GM12873 (cell line): ENCODE data around the gene ZBTB1.

Source experiments
- TF ChIP-seq, protein P1 (sequence below): IDR thresholded peaks from 2 replicates; pipeline ENCODE4 v1.5.1; 2012; ENCODE audit warnings: low read depth, mild to moderate bottlenecking, moderate library complexity, low read length, control low read depth; ENCODE audit not compliant: insufficient read depth; ENCODE audit errors: missing control alignments

The ZBTB1 gene

DNA sequence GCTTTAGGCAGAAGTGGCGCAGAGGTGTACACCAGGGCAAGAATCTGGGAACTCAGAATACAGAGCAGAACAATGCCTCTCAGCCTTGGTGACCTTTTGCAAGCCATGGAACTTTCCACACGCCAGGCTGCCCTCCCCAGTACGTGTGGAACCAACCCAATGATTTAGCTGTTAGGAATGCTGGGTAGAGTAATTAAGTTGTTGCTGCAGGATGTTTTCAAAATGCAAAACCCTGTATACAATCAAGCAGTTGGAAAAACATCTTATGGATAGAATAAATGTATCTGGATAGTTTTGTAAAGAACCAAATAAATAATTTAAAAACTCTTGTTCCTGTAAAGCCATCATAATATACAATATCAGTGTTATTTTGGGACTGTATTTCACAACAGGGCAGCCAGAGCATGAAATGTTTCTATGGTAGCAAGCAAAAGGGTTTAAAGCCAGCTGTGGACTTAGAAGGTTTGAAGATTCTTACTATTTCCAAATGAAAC, 64.6 kb downstream of the ZBTB1 start:
- TF ChIP-seq, protein P1, sequence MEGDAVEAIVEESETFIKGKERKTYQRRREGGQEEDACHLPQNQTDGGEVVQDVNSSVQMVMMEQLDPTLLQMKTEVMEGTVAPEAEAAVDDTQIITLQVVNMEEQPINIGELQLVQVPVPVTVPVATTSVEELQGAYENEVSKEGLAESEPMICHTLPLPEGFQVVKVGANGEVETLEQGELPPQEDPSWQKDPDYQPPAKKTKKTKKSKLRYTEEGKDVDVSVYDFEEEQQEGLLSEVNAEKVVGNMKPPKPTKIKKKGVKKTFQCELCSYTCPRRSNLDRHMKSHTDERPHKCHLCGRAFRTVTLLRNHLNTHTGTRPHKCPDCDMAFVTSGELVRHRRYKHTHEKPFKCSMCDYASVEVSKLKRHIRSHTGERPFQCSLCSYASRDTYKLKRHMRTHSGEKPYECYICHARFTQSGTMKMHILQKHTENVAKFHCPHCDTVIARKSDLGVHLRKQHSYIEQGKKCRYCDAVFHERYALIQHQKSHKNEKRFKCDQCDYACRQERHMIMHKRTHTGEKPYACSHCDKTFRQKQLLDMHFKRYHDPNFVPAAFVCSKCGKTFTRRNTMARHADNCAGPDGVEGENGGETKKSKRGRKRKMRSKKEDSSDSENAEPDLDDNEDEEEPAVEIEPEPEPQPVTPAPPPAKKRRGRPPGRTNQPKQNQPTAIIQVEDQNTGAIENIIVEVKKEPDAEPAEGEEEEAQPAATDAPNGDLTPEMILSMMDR = no peak

DNA sequence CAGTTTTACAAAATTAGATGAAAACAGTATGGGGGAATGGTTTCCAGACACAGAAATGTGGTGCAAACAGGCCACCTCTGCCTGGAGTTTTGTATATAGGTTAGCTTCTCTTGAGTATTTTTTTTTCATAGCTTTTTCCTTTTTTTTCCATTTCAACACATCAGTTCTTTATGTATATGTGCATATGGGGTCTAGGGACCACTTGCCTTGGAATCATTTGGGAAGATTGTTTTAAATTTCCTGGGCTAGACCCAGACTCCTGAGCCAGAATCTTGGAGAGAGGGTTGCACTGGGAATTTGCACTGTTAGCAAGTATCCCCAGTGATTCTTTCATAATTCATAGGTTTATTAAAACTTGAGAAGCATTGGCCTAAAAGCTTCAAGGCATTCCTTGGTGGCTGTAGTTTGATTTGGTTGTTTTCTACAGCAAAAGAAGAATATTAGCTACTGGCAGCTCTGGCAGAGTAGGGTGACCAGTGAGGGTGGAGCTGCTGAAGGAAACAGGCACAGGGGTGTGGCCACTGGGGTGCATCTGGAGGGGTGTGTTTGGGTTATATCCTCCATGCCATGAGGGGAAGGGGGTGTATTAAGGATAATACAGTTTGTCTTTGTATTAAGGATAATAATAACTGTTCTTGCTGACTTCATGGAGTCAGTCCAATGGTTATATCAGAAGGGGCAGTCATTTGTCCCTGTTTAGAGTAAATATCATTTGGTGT, 68.0 kb downstream of the ZBTB1 start:
- TF ChIP-seq, protein P1 = no peak

DNA sequence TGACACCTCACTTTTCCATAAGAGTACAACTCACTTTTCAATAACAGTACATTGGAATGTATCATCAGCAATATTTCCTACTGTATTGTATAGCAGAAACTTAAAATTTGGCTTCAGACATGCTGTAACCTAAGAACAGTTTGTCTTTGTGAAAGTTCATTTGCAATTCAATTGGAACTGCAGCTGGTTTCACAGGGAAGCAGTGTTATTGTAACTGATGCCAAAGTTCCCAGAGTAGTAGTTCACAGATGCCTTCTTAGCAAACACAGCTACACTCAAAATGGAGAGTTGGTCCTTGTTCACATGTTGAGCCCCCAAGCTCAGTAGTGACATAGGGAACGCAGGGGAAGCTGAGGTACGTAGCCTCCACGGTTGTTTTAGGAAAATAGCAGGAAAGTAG, 68.5 kb downstream of the ZBTB1 start:
- TF ChIP-seq, protein P1 = no peak
